UCSD-AML1 (cell line): ENCODE results near the gene EBF3.

Experiments
- DNase-seq: peaks from one replicate; lab custom pipeline; 2025; ENCODE audit not compliant: unreplicated experiment; lab: John Stamatoyannopoulos, UW

EBF3 gene, protein sequence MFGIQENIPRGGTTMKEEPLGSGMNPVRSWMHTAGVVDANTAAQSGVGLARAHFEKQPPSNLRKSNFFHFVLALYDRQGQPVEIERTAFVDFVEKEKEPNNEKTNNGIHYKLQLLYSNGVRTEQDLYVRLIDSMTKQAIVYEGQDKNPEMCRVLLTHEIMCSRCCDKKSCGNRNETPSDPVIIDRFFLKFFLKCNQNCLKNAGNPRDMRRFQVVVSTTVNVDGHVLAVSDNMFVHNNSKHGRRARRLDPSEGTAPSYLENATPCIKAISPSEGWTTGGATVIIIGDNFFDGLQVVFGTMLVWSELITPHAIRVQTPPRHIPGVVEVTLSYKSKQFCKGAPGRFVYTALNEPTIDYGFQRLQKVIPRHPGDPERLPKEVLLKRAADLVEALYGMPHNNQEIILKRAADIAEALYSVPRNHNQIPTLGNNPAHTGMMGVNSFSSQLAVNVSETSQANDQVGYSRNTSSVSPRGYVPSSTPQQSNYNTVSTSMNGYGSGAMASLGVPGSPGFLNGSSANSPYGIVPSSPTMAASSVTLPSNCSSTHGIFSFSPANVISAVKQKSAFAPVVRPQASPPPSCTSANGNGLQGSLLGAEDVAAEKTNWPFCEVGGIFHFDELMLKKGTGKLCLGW

DNA sequence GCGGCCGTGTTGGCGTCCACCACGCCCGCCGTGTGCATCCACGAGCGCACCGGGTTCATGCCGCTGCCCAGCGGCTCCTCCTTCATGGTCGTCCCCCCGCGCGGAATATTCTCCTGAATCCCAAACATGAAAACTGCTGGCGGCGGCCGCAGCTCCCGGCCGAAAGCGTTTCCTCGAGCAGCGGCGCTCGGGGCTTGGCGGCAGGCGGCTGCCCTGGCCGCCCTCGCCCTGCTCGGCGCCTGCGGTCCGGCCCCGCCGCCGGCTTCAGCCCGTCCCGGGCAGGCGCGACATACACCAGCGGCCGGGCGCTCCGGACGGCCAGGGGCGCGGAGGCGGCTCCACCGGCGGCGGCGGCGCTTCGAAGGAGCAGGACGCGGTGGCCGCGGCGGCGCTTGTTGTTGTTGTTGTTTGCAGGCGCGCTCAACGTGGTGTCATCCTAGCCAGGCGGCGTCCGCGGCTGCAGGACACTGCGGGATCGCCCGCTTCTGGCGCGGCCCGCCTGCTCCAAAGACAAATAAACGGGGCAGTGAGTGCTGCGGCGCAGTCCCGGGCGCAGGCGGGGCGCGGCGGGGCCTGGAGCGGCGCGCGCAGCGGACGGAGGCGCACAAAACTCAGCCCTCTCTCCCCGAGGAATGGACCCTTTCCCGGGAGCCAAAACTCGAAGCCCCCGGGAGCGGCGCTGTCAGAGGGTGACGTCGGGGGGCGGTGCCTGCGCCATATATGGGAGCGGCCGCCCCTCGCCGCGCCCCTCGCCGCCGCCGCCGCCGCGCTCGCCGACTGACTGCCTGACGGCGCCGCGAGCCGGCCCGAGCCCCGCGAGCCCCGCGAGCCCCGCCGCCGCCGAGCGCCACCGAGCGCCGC is at the start of gene EBF3:
EBF3 (minus strand) TSS at position 634 of the 861 bp plus-strand sequence; CDS start at position 128, 506 bp downstream.
- peak; percentile 77 for DNase-seq

DNA sequence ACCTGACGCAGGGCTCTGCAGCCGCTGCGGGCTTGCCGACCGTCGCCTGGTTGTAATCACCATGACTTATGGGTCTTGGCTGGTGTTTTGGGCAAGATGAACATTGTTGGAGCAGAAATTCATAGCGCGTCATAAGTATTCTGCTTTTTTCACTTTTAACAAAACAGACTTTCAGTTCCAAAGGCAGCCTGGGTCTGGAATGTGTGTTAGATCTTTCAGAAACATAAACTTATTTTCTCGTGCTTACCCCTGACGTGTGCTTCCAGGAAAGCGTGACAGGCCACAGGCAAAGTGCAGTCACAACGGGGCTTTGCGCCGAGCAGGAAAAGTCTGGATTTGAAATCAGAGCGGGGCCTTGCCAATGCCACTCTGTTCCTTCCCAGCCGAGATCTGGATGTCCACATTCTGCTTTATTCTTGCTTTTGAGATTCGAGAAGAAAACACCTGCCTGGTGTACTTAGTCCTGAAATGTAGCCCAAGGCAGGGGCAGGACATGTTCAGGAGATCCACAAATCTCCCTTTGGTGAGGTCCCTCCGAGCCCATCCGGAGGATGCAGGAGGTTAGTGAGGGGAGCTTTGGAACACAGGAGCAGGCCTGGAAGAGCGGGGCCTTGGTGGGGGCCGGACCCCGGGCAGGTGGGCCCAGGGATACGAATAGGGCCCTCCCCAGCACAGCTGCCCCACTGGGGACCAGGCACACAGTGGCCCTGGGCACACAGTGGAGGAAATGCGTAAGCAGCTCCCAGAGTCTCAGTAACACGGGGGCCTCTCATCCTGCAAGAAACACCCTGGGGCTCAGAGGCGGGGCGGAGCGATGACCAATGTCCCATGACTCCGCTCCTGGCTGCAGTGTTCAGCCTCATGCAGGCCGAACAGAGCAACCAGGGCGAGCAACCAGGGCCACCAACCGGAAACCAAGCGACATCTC is 49.5 kb upstream of the EBF3 start:
- no peak for DNase-seq

DNA sequence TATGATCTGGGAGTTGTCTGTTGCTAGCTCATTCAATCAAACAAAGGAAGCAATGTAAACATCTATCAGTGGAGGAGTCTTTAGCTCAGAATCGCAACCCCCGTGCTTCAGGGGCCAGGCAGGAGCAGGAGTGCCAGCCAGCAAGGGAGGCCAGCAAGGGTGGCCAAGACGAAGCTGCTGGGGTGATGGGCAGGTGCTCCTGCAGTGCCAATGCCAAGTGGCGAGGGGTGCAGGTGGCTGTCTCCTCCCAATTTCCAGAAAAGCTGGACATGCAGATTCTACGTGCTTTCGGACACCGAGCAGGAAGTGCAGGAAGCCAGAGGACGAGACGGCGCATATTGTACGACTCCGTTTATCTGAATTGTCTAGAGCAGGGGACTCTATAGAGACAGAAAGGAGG is 48.1 kb upstream of the EBF3 start:
- no peak for DNase-seq

DNA sequence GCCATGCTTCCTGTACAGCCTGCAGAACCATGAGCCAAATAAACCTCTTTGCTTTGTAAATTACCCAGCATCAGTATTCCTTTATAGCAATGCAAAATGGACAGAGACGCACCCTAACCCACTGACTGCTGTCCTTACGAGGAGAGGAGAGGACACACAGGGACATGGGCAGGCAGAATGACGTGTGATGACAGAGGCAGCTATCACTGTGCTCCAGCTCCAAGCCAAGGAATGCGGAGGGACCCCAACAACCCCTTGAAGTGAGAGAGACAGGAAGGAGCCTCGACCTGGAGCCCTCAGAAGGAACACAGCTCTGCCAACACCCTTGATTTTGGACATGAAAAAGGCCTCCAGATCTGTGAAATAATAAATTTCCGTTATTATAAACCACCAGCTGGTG is 46.6 kb upstream of the EBF3 start:
- no peak for DNase-seq

DNA sequence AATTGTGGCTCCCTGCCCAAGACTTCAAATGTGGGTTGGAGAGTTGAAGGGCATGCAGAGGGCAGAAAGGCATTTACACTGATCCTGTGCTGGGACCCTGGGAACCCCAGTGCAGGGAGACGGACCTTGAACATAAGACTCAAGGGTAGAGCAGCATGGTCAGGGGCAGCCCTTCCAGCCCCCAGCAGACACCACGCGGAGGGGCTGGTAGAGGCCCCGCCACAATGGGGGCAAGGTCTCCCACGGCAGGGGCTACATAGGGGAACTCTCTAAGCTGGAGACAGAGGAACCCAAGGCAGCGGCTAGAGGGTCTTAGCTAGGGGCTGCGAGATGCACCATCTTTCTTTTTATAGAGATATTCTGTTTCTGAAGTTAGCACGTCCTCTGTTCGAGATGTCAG is 45.2 kb upstream of the EBF3 start:
- DNase-seq, result no peak

DNA sequence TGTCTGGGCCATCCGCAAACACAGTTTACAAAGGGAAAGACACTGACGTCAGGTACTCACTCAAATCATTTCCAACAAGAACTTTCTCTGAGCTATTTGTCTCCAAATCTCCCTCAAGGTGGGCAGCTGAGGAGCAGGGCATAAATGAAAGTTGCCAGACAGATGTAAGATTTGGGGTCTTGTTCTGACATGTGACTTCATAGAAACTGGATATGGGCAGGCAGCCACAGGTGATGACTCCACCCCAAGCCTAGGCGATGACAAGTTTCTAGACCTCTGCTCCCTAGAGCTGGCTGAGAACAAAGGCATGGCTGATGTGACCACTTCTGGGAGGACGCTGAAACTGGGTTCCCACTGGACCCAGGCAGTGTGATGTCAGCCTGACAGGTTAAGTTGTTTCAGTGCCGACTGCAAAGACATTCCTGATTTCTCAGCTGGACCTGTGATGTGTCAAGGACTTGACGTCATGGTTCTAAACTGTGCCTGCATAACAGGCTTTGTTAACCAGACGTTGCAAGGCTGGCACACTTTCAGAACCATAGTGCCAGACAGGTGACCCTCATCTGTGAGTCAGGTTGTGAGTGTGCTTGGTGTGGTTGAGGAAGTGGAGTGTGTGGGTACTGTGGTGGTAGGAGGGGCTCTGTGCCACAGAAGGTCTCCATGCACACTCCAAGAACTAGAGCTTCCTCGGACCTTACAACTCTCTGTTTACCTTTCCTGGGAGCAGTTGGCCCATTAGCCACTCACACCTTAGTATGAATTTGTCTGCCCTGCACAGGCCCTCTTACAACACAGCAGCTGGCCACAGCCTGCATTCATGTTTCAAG is 39.9 kb upstream of the EBF3 start:
- DNase-seq, result no peak

DNA sequence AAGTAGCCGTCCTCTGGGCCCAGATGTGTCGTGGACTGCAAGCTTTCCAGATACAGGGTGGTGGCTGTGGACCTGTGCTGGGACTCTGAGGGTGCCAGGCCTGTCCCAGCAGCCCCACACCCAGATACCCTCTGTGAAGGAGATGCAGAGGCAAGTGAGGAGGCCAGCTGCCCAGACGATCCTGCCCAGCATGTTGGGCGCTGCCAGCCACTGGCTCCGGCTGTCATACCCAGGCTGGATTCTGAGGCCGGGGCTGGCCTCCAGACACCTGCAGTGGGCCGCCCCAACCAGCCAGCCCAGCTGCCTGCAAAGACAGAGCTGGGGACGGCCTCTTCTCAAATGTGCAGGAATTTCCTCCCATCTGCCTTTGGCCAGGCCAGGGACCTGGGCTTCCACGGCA is 39.1 kb upstream of the EBF3 start:
- no peak for DNase-seq

DNA sequence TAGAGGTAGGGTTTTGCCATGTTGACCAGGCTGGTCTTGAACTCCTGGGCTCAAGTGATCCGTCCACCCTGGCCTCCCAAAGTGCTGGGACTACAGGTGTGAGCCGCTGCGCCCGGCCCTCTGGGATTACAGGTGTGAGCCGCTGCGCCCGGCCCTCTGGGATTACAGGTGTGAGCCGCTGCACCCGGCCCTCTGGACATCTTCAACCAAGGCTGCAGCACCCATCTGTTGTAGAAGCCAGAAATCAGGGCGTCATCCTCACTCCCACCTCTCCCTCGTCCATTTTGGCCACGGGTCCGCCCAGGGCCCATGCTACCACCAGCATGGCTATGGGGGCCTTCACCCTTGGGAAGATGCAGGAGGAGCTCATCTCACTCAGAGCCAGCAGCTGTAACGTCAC is 38.5 kb upstream of the EBF3 start:
- no peak for DNase-seq

DNA sequence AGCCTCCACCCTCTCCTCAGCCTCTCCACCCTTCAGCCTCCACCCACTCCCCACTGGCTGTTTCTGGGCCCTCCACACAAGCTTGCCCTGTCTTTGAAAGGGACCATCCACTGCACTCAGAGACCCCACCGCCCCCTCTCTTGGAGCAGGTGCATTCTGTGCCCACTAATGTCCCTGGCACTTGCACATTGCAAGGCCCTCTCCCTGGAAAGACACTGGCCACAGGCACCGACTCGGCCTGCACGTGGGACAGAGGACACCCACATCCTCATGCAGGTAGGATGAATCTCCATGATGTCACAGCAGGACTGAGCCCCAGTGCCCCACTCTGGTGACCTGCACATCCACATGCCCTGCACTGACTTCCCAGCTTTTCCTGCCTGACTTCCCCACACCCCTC is 36.8 kb upstream of the EBF3 start:
- DNase-seq, result no peak

DNA sequence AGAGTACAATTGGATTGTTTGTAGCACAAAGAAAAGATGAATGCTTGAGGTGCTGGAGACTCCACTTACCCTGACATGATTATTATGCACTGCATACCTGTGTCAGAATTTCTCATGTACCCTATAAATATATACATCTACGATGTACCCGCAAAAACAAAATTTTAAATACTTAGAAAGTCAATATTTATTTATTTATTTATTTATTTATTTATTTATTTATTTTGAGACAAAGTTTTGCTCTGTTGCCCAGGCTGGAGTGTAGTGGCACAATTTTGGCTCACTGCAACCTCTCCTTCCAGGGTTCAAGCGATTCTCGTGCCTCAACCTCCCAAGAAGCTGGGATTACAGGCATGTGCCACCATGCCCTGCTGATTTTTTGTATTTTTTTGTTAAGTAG is 35.1 kb upstream of the EBF3 start:
- DNase-seq, result no peak

DNA sequence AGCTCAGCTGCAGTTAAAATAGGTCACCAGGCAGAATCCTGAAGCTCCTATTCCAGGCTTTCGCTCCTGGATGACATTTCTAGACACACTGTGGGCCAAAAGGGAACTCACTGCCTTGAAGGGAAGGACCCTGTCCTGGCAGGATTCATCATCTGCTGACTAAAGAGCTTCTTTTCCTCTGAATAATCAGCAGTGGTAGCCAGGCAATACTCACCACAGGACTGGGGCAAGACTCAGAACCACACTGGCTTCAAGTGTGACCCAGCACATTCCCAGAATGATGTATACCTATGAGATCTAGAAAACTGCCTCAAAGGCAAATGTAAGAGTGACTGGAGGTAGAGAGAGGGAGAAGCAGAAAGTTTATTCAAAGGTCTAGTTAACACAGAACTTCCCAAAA is 29.5 kb upstream of the EBF3 start:
- no peak for DNase-seq

DNA sequence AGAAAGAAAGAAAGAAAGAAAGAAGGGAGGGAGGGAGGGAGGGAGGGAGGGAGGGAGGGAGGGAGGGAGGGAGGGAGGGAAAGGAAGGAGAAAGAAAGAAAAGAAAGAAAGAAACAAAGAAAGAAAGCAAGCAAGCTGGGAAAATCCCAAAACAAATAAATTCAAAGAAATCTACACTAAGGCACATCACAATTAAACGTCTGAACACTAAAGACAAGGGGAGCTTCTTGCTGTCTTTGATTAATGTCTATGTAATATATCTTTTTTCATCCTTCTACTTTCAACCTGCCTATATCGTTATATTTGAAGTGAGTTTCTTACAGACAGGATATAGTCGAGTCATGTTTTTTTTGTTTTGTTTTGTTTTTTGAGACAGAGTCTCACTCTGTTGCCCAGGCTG is 28.3 kb upstream of the EBF3 start:
- DNase-seq, result no peak

DNA sequence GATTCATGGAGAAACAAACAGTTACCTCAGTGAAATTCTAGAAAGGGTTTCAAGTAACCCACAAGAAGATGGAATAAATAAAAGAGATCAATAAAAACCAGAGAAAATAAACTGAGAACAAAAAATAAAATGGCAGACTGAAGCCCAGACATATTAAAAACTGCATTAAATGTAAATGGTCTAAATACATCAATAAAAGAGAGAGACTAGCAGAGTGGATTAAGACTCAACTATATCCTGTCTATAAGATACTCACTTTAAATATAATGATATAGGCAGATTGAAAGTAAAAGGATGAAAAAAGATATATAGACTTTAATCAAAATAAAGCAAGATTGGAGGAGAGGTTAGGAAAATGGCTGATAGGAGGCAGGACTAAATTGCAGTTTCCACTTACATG is 18.8 kb upstream of the EBF3 start:
- DNase-seq, result no peak

DNA sequence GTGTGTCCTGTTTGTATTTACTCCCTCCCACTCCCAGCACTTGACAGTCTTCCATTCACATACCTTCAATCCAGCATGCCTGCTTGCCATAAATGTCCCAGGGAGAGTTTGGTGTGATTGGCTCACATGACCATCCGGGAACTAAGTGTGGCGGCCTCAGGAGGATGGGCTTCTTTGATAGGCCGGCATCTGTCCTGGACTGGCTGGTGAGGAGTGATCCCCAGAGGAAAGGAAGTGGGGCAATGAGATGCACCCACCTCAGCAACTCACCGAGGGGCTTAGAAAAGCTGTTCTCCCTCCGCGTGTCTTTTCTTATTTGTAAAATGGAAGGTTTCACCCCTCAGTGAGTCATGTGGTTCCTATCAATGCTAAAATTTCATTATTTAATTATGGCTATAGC is 14.9 kb upstream of the EBF3 start:
- DNase-seq, result no peak

DNA sequence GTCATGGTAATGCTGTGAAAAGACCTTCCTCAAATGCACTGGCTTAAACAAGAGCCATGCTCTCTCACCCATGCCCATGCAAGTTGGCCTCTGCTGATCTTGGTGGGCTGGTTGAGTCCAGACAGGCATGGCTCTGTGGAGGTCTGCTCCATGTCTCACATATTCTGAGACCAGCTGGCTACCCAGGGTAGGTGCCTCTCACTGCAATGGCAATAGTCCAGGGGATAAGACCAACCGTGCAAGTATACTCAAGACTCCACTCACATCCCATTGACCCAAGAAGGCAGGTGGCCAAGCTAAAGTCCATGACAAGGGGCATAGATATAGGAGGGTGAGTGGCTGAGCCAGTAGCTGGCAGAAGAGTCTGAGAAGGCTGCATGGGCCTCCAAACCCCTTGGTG is 14.2 kb upstream of the EBF3 start:
- DNase-seq, result no peak

DNA sequence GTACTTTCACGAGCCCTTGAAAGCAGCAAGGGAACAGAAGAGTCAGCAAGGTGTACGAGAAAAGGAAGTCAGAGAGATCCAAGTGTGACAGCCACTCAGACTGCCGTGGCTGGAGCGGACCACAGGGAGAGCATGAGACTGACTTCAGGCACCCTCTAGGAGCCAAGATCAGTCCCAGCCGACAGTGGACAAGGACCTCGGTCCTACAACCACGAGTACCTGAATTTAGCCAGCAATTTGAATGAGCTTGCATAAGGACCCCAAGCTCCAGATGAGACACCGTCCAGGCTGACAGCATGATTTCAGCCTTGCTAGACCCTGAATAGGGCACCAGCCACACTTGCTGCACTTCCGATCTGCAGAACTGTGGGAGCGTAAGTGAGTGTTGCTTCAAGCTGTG is 13.7 kb upstream of the EBF3 start:
- DNase-seq, result no peak

DNA sequence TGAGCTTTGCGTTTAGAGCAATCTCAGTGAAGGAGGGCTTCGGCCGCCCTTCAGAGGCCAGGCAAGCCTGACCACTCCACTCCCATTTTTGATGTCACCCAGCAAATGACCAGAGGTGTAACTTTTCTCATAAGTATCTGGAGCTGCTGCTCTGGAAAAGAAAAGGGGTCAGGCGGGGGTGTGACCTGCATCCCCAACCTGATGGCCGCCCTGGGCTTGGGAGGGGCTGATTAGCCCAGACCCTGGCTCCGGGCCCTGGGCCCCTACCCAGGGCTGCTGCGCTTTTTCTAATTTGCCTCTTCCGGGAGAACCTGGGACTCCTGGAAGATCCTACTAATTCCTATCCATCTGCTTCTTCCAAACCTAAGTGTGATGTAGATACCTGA is 9.6 kb upstream of the EBF3 start:
- no peak for DNase-seq

DNA sequence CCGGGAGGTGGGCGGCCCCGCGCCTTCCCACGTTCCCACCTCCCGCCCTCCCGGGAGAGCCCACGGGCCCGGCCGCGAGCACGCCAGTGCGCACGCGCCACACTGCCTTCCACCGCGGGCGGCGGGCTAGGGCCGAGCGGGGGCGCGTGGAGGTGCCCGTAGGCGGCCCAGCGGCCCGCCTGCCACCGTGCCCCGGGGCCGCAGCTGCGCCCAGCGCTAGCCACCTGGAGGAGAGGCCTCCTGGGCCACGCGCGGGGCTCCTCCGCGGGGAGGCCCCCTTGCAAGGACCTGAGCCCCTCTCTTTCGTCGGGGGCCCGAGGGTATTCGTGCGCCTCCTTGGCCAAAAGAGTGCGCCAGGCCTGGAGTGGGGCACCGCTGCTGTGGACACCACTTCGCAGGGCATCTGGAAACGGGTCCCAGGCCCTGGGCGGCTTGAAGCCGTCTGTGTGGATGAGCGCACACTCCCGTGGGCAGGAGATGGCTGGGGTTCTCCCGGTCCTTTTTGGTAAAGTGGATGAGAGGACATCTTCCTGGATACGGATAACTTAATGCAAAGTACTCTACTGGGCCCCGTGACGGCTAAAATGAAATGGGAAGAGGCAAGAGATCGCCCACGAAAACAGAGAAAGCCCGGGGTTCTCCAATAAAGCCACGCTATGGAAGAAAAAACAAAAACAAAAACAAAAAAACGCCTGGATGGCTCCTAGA is 9.0 kb upstream of the EBF3 start:
- no peak for DNase-seq
